ENCODE results near the gene GTF2H3.

GRCh38 chr12:123659996-123660727, 26.5 kb downstream of the GTF2H3 start:
- TF ChIP-seq EZH2phosphoT487 (IDR thresholded peaks at IDR 0.05; ENCODE audit: low read depth, severe bottlenecking, unreplicated experiment) (no peak), CTCF (IDR thresholded peaks at IDR 0.05; ENCODE audit: poor library complexity) (no peak), EZH2 (IDR thresholded peaks at IDR 0.05; ENCODE audit: borderline replicate concordance) (no peak)
